ENCODE measurements around the gene GFOD2.

DNA sequence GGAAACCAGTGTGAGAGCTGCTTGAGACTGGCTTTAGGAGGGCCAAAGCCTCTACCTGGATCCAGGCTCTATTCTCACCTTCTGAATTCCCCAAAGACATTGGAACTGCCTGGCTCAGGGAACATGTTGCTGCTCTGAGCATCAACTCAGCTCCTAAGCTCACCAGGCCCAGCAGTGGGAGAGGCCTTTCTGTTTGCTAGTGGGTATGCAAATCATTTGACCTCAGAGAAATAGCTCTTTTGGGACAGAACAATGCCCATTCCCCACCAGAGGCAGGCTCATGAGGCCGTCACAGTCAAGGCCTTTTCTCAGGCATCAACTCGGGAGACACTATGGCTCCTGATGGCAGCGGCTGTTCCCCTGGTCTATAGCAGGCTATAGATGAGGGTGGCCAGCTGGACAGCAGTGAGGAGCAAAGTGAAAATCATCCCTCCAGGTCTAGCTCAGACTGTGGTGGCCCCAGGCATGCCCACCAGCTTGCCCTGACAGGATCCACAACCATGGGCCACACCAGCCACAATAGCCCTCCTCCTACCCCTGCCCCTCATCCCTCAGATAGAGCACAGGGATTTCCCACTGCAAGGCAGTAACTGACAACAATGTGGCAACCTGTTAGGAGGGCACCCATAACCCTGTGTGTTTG is 30.4 kb upstream of the GFOD2 start:
- TF ChIP-seq, protein P1, sequence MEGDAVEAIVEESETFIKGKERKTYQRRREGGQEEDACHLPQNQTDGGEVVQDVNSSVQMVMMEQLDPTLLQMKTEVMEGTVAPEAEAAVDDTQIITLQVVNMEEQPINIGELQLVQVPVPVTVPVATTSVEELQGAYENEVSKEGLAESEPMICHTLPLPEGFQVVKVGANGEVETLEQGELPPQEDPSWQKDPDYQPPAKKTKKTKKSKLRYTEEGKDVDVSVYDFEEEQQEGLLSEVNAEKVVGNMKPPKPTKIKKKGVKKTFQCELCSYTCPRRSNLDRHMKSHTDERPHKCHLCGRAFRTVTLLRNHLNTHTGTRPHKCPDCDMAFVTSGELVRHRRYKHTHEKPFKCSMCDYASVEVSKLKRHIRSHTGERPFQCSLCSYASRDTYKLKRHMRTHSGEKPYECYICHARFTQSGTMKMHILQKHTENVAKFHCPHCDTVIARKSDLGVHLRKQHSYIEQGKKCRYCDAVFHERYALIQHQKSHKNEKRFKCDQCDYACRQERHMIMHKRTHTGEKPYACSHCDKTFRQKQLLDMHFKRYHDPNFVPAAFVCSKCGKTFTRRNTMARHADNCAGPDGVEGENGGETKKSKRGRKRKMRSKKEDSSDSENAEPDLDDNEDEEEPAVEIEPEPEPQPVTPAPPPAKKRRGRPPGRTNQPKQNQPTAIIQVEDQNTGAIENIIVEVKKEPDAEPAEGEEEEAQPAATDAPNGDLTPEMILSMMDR (IDR thresholded peaks at IDR 0.05; ENCODE audit: insufficient read depth, low read depth, low read length), result no peak
- TF ChIP-seq EZH2 (IDR thresholded peaks at IDR 0.05; ENCODE audit: insufficient read depth, low read length), result no peak

Data from astrocyte (in vitro differentiated cells and primary cell).